ENCODE measurements around the gene SLTM. TPM values are rescaled to one million over a fixed set of nuclear protein-coding genes. Genes with fewer than 3 reads are reported as not detected.

The SLTM gene
- total RNA-seq (100 to 1,000 TPM; 174 to 209 TPM), total RNA-seq (270 to 333 reads per million in 2 donors)

GRCh38 chr15:58933281-58934113, at the start of gene SLTM:
Gene SLTM (minus strand): TSS chr15:58933679. CDS start chr15:58933565, 114 bp downstream.
- no peaks in the 10 kb centered on the region for H3K9me3 ChIP-seq (ENCODE audit: control insufficient read depth, low read length, poor library complexity, severe bottlenecking)
- H3K27me3 Mint-ChIP-seq, result no peaks in the 10 kb centered on the region
- peak; percentile 85 to 96 (median 92) for DNase-seq
- peak within 1 kb of the TSS; percentile 94 for H3K27ac Mint-ChIP-seq
- peak; percentile 93 for ATAC-seq
- H3K4me3 Mint-ChIP-seq, result peak within 1 kb of the TSS; percentile 97
- peaks cover 20% of the 10 kb centered on the region for H3K4me1 Mint-ChIP-seq
- H3K36me3 Mint-ChIP-seq (ENCODE audit: low read depth), result peaks cover 2% of the 10 kb centered on the region

DNA sequence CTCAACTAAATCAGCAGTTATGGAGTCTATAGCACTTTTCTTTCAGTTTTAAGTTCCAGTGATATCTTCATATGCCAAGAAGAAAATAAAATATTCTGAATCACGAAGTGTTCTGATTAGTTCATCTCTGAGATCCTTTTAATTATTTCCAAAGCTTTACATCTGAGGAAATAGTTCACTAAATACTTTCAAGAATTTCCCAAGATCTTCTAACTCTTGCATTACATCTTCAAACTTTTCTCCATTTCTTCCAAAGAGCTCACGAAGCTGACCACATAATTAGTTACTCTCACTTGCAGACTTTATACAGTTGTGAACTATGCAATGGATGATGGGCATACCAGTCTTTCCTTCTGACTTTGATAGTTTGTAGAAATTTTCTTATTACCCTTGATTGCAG, 49.8 kb upstream of the SLTM start:
- no peak for ATAC-seq
- H3K36me3 Mint-ChIP-seq (ENCODE audit: low read depth), result no peaks in the 10 kb centered on the region
- no peak for DNase-seq
- H3K4me3 Mint-ChIP-seq, result no peak overlapping the region
- peaks cover 25% of the 10 kb centered on the region for H3K4me1 Mint-ChIP-seq
- no peak overlapping the region for H3K27ac Mint-ChIP-seq
- no peaks in the 10 kb centered on the region for H3K9me3 ChIP-seq (ENCODE audit: control insufficient read depth, low read length, poor library complexity, severe bottlenecking)
- H3K27me3 Mint-ChIP-seq, result no peaks in the 10 kb centered on the region

DNA sequence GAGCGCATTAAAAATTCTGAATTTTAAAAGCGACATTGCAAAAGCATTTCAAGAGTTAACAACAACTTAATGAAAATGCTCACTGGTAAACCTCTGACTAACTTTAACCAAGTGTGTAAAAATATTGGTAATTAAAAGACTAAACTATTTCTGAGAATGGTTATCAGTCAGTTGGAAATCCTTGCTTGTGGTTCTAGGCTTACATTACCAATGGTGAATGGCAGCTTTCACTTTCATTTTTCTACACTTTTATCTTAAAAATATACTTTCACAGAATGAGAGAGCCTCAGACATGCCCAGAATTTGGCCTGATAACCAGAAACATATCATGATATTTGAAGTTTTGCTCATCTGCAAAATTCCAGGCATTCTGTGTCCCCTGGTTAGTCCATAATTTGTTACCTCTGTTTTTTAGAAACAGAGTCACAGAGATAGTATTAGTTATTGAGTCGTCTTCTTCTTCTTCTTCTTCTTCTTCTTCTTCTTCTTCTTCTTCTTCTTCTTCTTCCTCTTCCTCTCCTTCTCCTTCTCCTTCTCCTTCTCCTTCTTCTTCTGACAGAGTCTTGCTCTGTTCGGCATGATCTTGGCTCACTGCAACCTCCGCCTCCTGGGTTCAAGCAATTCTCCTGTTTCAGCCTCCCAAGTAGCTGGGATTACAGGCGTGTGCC, 48.5 kb upstream of the SLTM start:
- no peaks in the 10 kb centered on the region for H3K9me3 ChIP-seq (ENCODE audit: control insufficient read depth, low read length, poor library complexity, severe bottlenecking)
- Mint-ChIP-seq H3K36me3 (ENCODE audit: low read depth) (no peaks in the 10 kb centered on the region), H3K27me3 (no peaks in the 10 kb centered on the region), H3K4me3 (peak overlapping the region; percentile 86), H3K27ac (peak overlapping the region; percentile 95), H3K4me1 (peaks cover 17% of the 10 kb centered on the region)
- ATAC-seq (peak; percentile 51), DNase-seq (no peak)

- DNase-seq (no peak), ATAC-seq (no peak)
- H3K9me3 ChIP-seq (ENCODE audit: control insufficient read depth, low read length, poor library complexity, severe bottlenecking), result no peaks in the 10 kb centered on the region
- peaks cover 24% of the 10 kb centered on the region for H3K4me1 Mint-ChIP-seq
- H3K4me3 Mint-ChIP-seq, result peak overlapping the region; percentile 43
- H3K27me3 Mint-ChIP-seq, result no peaks in the 10 kb centered on the region
- H3K27ac Mint-ChIP-seq, result no peak overlapping the region
- H3K36me3 Mint-ChIP-seq (ENCODE audit: low read depth), result no peaks in the 10 kb centered on the region
Measured at GRCh38 chr15:58980351-58980939, 47.0 kb upstream of the SLTM start.

DNA sequence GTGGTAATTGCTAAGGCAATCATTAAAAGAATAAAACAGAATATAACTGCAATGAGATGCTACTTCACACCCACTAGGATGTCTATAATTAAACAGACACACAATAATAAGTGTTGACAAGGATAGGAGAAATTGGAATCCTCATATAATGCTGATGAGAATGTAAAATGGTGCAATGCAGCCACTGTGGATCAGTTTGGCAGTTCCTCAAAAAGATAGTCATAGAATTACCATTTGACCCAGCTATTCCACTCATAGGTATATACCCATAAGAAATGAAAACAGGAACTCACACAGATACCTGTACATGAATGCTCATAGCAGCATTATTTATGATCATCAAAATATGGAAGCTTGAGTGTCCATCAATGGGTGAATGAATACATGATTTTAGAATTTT, 44.4 kb upstream of the SLTM start:
- H3K4me3 Mint-ChIP-seq, result no peak overlapping the region
- peaks cover 26% of the 10 kb centered on the region for H3K4me1 Mint-ChIP-seq
- no peaks in the 10 kb centered on the region for H3K27me3 Mint-ChIP-seq
- ATAC-seq (no peak), DNase-seq (no peak)
- H3K9me3 ChIP-seq (ENCODE audit: control insufficient read depth, low read length, poor library complexity, severe bottlenecking), result no peaks in the 10 kb centered on the region
- no peaks in the 10 kb centered on the region for H3K36me3 Mint-ChIP-seq (ENCODE audit: low read depth)
- no peak overlapping the region for H3K27ac Mint-ChIP-seq

- ATAC-seq, result no peak
- no peaks in the 10 kb centered on the region for H3K36me3 Mint-ChIP-seq (ENCODE audit: low read depth)
- no peak for DNase-seq
- no peak overlapping the region for H3K27ac Mint-ChIP-seq
- H3K4me3 Mint-ChIP-seq, result no peak overlapping the region
- H3K27me3 Mint-ChIP-seq, result no peaks in the 10 kb centered on the region
- peaks cover 2% of the 10 kb centered on the region for H3K4me1 Mint-ChIP-seq
- H3K9me3 ChIP-seq (ENCODE audit: control insufficient read depth, low read length, poor library complexity, severe bottlenecking), result no peaks in the 10 kb centered on the region
Measured at GRCh38 chr15:58967479-58967878, 34.0 kb upstream of the SLTM start.

DNA sequence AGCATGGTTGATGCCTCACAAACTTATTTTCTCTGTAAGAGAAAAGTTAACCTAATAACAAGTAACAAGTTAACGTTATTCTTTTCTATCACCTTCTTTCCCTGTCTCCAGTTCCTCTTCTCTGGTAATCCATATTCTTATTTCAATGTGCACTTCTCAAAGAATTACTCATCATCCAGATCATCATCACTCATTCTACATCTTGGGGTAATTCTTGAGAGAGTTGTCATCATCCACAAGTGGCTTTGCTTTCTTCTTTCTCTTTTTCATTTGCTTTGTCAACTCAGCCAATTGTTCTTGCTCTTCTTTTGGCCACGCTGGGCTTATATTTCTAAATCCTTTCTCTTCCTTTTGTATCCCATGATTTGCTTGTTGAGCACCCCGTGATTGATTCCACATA, 33.2 kb upstream of the SLTM start:
- H3K4me1 Mint-ChIP-seq, result peaks cover 2% of the 10 kb centered on the region

GRCh38 chr15:58962662-58963565, 29.4 kb upstream of the SLTM start:
- H3K4me3 Mint-ChIP-seq, result no peak overlapping the region
- H3K27ac Mint-ChIP-seq, result no peak overlapping the region
- no peak for ATAC-seq

More for the DNA sequence above, 33.2 kb upstream of the SLTM start:
- no peak for DNase-seq
- H3K36me3 Mint-ChIP-seq (ENCODE audit: low read depth), result no peaks in the 10 kb centered on the region
- H3K4me3 Mint-ChIP-seq, result no peak overlapping the region
- no peaks in the 10 kb centered on the region for H3K27me3 Mint-ChIP-seq
- no peak overlapping the region for H3K27ac Mint-ChIP-seq
- no peak for ATAC-seq
- no peaks in the 10 kb centered on the region for H3K9me3 ChIP-seq (ENCODE audit: control insufficient read depth, low read length, poor library complexity, severe bottlenecking)

DNA sequence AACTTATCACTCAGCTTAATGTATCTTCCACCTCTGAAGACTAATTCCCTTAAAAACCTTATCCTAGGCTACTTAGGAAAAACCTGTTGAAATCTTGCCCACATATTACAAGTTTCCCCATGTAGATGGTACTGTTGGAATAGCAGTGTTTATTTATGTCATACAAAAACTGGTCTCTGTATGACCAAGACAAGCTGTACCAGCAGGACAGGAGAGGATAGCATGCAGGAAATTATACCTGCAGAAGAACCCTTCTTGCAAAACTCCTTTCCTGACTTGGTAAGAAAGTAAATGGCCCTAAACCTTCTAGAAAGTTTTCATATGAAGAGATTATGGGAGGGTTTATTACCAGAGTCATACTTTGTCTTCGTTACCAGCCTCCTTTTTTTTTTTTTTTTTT, 28.7 kb upstream of the SLTM start:
- peaks cover 4% of the 10 kb centered on the region for H3K4me1 Mint-ChIP-seq
- H3K27me3 Mint-ChIP-seq, result no peaks in the 10 kb centered on the region
- H3K4me3 Mint-ChIP-seq, result no peak overlapping the region
- no peak overlapping the region for H3K27ac Mint-ChIP-seq
- no peak for ATAC-seq
- H3K36me3 Mint-ChIP-seq (ENCODE audit: low read depth), result no peaks in the 10 kb centered on the region
- no peaks in the 10 kb centered on the region for H3K9me3 ChIP-seq (ENCODE audit: control insufficient read depth, low read length, poor library complexity, severe bottlenecking)
- DNase-seq, result no peak

More at GRCh38 chr15:58962662-58963565, 29.4 kb upstream of the SLTM start:
- no peaks in the 10 kb centered on the region for H3K9me3 ChIP-seq (ENCODE audit: control insufficient read depth, low read length, poor library complexity, severe bottlenecking)
- Mint-ChIP-seq H3K27me3 (no peaks in the 10 kb centered on the region), H3K36me3 (ENCODE audit: low read depth) (no peaks in the 10 kb centered on the region), H3K4me1 (peaks cover 2% of the 10 kb centered on the region)
- DNase-seq, result no peak

- Mint-ChIP-seq H3K27ac (no peak overlapping the region), H3K4me1 (peaks cover 4% of the 10 kb centered on the region)
- DNase-seq, result no peak
Measured at GRCh38 chr15:58958811-58959210, 25.3 kb upstream of the SLTM start.

DNA sequence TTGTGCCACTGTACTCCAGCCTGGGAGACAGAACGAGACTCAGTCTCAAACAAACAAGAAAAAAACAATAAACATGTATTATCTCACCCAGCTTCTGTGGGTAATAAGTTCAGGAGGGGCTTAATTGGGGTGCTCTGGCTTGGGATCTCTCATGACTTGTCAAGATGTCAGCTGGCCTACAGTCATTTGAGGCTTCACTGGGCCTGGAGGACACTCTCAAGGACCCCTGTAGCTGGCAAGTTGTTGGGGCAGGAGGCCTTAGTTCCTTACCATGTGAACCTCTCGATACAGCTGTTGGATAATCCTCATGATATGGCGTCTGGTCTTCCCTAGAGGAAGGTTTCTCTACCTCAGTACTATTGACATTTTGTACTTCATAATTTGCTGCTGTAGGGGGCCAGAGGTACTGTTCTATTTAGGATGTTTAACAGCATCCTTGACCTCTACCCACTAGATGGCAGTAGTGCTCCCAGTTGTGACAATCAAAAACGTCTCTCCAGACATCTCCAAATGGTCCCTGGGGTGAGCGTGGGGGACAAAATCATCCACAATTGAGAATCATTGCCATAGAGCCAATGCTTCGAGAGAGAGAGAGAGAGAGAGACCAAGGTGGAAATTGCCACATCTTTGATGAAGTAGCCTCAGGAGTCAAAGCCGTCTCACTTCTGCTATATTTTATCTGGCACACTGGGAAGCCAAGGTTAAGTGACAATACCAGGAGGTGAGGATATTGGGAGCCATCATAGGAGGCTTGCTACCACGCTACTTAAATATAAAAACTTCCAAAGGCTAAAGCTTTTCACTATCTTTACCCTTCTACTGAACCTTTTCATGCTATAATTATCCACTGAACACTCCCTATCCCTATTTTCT, 23.9 kb upstream of the SLTM start:
- H3K4me3 Mint-ChIP-seq, result peak overlapping the region; percentile 55
- no peaks in the 10 kb centered on the region for H3K36me3 Mint-ChIP-seq (ENCODE audit: low read depth)
- peak; percentile 15 to 43 (median 16) for DNase-seq
- H3K9me3 ChIP-seq (ENCODE audit: control insufficient read depth, low read length, poor library complexity, severe bottlenecking), result no peaks in the 10 kb centered on the region
- ATAC-seq, result peak; percentile 99
- peaks cover 7% of the 10 kb centered on the region for H3K4me1 Mint-ChIP-seq
- H3K27me3 Mint-ChIP-seq, result no peaks in the 10 kb centered on the region
- H3K27ac Mint-ChIP-seq, result no peak overlapping the region

More at GRCh38 chr15:58958811-58959210, 25.3 kb upstream of the SLTM start:
- no peaks in the 10 kb centered on the region for H3K9me3 ChIP-seq (ENCODE audit: control insufficient read depth, low read length, poor library complexity, severe bottlenecking)
- no peak for ATAC-seq
- Mint-ChIP-seq H3K4me3 (no peak overlapping the region), H3K27me3 (no peaks in the 10 kb centered on the region), H3K36me3 (ENCODE audit: low read depth) (no peaks in the 10 kb centered on the region)

GRCh38 chr15:58952751-58953150, 19.3 kb upstream of the SLTM start:
- H3K27me3 Mint-ChIP-seq, result peaks cover 8% of the 10 kb centered on the region
- no peak for DNase-seq
- no peak overlapping the region for H3K4me3 Mint-ChIP-seq
- H3K36me3 Mint-ChIP-seq (ENCODE audit: low read depth), result no peaks in the 10 kb centered on the region
- peaks cover 7% of the 10 kb centered on the region for H3K4me1 Mint-ChIP-seq
- no peaks in the 10 kb centered on the region for H3K9me3 ChIP-seq (ENCODE audit: control insufficient read depth, low read length, poor library complexity, severe bottlenecking)
- ATAC-seq, result no peak
- H3K27ac Mint-ChIP-seq, result no peak overlapping the region

Data from T-helper 17 cell (primary cell).